Measurements from ENCODE around the gene CHKB.

Gene CHKB

GRCh38 chr22:50600538-50600937 is 17.9 kb upstream of the CHKB start, which contains the start of gene MAPK8IP2:
TSS of gene MAPK8IP2 (plus strand) at chr22:50600793. CDS start at chr22:50600819, 26 bp downstream.
- no peak for DNase-seq (ENCODE audit: low read depth)

GRCh38 chr22:50599816-50600455 is 17.3 kb upstream of the CHKB start:
- no peak for DNase-seq (ENCODE audit: low read depth)

- no peak for DNase-seq (ENCODE audit: low read depth)
These were observed 14.4 kb upstream of the CHKB start for GRCh38 chr22:50597097-50597496.

GRCh38 chr22:50595189-50595588 is 12.5 kb upstream of the CHKB start:
- no peak for DNase-seq (ENCODE audit: low read depth)

GRCh38 chr22:50587407-50587806 is 4.8 kb upstream of the CHKB start:
- DNase-seq (ENCODE audit: low read depth), result no peak

DNA sequence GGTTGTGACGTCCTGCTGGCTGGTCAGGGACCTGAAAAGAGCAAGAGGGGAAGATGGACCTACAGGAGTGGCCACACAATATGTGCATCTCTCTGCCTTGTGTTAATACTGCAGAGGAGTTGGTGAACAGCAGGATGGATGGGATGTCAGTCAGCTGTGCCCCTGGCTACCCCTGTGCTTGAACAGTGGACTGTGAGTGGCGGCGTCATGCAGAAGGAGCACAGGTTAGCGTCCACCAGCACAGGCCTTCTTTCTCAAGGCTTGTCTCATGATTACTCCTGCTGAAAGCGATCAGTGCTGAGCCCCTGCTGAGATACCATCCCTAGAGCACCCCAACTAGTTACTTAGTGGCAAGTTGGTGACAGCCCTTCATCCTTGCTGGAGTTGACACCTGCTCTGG is 3.8 kb upstream of the CHKB start:
- DNase-seq (ENCODE audit: low read depth), result no peak

DNA sequence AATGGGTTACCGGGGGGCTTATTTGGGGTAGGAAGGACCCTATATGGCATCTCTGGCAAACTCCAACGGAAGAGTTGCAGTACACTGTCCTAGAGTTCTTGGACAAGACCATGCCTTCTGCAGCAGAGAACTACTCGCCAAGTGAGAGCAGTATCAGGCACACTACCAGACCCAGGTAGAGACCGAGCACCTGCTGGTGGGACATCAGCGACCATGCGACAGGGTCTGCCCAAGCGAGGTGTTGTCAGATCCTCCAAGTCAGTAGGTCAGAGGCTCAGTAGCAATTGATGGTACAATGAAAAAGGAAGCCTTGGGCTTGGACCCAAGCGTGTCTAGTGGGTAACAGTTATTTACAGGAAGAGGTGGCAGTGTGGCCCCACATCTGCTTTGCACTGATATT is 3.1 kb upstream of the CHKB start:
- no peak for DNase-seq (ENCODE audit: low read depth)

DNA sequence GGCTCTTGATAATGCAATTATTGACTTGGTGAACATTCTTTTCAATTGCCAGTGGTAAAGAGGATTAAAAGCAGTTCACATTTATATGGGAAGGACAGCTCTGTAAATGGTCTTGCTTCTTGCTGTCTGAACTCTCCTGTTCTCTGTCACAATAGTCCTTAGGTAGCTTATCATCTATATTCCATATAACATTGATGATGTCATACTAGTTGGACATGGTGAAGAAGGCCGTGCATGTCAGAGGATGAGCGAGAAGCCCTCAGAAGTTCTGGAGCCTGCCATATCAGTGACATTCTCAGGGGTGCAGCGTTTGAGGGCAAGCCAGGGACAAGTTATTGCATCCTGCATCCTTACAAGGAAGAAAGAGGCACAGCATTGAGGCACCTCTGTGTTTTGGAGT is 2.6 kb upstream of the CHKB start:
- no peak for DNase-seq (ENCODE audit: low read depth)

DNA sequence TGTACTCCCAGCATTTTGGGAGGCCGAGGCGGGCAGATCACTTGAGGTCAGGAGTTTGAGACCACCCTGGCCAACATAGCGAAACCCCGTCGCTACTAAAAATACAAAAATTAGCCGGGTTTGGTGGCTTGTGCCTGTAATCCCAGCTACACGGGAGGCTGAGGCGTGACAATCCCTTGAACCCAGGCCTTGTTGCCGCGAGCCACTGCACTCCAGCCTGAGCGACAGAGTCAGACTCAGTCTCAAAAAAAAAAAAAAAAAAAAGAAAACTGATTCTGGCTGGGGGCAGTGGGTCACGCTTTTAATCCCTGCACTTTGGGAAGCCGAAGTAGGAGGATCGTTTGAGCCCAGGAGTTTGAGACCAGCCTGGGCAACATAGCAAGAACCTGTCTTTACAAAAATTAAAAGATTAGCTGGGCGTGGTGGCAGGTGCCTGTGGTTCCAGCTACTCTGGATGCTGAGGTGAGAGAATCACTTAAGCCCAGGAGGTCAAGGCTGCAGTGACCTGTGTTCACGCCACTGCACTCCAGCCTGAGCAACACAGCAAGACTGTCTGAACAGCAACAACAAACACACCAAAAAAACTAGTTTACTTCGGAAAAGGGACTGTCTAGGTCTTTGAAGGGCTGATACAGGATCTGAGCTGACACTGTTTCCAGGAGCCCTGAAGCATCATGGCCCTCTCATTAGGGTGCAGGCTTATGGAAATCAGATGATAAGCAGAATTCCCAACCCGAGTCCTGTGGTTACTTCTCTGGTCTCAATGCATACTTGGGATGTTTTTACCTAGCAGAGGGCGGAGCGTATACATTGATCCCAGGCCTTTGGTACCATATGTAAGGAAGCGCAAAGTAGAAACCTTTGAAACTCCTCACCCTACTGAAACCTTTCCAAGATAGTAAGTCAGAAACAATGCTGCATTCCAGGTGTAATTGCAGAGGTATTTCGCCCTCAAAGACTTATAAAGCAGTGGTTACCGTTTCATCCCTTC is 1.8 kb upstream of the CHKB start:
- no peak for DNase-seq (ENCODE audit: low read depth)

GRCh38 chr22:50583294-50583861 is 729 bp upstream of the CHKB start:
- DNase-seq (ENCODE audit: low read depth), result no peak

DNA sequence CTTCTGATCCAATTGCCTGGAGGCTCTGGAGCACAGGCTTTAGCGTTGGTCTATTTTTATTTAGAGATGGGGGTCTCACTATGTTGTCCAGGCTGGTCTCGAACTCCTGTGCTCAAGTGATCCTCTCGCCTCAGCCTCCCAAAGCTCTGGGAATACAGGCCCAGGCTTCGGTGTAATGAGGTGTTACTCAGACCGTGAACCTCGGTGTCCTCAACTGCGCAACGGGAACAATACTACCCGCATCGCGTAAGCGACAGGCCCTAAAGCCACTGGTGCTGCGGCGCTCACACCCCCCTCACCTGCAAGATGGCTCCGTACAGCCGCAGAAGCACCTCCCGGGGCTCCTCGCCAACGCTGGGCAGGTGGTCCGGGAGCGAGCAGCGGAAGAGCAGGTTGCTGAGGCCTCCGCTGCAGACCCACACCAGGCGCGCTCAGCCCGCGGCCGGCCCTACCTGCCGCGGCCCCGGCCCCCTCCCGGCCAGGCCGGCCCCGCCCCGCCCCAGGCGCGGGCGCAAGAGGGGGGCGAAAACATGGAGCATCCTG is 628 bp downstream of the CHKB start:
- DNase-seq (ENCODE audit: low read depth), result no peak

DNA sequence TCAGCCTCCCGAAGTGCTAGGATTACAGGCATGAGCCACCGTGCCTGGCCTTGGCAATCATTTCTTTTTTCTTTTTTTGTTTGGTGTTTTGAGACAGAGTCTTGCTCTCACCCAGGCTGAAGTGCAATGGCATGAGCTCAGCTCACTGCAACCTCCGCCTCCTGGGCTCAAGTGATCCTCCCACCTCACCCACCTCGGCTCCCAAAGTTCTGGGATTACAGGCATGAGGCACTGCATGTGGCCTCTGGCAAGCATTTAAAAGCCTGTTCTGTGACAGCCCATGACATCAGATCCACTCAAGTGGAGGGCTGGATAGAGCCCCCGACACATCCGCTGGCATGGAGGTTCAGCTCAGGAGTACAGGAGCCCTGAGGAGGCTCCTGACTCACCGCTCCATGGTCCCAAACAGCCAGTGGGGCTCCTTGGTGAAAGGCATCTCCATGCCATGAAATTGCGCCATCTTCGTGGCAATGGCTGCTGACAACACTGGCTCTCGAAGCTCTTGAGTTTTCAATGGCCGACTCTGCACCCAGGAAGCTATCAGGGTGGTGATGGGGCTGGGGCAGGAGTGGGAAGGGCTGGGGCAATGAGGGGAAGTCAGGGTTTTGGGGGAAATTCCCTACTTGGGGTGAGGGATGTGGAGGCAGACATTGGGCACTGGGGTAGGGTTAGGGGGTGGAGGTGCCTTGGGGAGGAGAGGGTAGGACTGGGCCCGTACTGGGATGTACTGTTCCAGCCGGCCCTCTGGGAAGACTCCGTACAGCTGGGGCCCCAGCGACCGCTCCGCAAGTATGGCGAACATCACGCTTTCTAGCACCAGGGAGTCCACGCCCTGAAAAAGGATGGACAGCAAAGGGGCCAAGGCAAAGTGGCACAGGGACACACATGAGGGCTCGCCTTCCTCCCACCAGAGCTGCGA is 1.4 kb downstream of the CHKB start:
- DNase-seq (ENCODE audit: low read depth), result no peak

GRCh38 chr22:50579752-50580151 is 2.9 kb downstream of the CHKB start:
- no peak for DNase-seq (ENCODE audit: low read depth)

DNA sequence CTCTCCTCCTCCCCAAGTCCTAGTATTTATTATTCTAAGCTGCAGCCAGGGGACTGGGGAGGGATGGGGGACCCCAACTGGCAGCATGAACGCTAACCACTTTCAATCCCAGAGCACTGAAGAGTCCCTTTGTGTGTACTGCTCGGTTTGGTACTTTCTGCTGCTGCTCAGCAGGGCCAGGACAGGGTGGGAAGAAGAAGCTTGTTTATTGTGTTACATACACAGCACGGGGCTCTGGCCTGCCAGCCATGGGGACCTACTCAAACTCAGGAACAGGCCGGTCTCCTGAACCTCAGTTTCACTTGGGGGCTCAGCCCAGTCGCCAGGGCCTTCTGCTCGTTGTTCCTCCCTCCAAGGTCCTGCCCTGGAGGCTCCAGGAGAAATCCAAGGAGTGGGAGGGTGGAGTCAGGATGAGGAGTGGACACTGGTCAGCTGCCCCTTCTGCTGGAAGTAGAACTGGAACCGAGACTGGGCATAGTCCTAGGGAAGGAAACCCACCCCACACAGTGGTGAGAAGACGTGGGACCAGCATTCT is 3.8 kb downstream of the CHKB start:
- DNase-seq (ENCODE audit: low read depth), result no peak

- DNase-seq (ENCODE audit: low read depth), result no peak
These were observed 4.5 kb downstream of the CHKB start, which contains the start of gene CPT1B for GRCh38 chr22:50577987-50578775. TSS of gene CPT1B (minus strand) at chr22:50578427. CDS start at chr22:50577915, 512 bp downstream.

DNA sequence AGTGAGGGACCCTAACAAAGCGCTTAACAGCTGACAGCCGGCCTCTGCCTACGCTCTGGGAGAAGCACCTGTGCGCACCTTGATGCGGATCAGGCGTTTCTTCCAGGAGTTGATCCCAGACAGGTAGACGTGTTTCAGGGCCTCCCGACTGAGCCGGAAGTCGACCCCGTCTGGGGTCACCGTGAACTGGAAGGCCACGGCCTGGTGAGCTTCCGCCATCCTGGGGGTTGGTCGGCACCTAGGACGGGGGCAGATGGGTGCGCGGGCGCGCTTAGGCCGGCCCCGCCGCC is 5.0 kb downstream of the CHKB start:
- no peak for DNase-seq (ENCODE audit: low read depth)

DNA sequence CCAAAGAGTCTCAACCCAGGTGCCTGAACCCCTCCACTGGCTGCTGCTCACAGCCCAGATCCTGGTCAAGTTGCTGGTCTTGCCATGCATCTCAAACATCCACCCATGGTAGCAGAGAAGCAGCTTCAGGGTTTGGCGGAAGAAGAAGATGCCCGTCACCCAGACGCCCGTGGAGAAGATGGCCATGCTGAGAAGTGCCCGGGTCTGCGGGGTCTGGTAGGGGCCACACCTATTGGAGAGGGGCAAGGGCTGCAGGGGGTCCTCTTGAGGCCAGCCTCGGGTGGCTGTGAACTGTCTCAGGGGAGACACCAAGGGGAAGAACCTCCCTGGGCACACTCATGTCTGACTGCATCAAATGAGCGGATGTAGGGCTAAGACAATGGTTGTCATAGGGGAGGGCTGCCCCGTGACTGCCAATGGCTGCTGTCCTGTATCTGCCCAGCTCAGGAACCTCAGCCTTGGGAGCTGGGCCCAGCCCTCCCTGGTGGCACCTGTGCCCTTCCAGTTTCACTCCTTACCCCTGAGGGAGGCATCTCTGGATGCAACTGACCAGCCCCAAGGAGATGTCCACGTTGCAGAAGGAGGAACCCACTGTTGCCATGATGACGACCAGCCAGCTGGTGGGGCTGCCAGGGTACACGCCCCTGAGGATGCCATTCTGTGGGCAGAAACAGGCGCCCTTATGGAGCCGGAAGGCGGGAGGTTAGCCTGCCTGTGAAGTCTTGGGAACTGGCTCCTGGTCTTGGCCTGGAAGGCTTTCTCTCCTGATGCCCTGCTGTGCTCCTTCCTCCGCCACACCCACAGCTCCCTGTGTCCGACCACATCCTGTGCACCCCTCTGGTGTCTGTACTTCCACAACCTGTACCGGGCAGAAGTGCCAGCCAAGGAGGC is 5.6 kb downstream of the CHKB start:
- no peak for DNase-seq (ENCODE audit: low read depth)

DNA sequence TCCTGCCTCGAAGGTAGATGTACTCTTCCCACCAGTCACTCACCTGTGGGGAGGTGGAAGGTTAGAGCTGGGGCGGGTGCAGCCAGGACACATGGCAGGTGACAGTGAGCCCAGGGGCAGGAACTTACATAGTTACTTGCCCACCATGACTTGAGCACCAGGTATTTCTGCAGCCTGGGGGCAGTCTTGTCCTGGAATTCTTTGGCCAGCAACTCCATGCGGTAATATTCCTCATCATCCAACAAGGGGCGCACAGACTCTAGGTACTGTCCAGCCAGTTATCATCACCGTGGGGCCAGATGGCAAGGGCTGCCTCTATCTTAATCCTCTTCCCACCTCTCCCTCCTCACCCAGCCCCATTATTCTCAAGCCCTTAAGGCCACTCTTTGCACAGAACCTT is 6.6 kb downstream of the CHKB start:
- DNase-seq (ENCODE audit: low read depth), result no peak

DNA sequence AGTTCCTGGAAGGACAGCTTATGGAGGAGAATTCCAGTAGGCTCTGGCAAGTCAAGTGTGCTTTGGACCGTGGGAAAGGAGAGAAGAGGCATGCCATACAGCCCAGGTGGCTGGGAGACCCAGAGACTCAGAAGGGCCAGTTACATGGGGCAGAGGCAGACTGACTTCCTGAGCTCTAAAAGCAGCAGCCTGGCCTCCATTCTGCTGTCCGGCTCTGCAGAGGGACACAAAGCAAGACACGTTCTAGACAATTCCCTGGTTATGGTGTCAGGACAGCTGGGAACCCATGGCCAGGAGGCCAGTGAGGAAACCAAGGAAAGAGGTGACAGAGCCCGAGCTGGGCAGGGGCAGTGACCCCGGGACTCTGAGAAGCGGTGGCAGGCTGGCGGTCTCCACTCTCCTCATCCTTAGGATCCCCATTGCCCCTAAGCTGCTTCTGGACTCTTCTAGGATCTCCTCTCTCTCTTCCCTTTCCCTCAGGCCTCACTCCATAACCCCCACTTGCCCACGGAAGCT is 7.2 kb downstream of the CHKB start:
- DNase-seq (ENCODE audit: low read depth), result no peak
